Liver (tissue), 3 donors: ENCODE data around the gene PCSK1.

Source experiments
- CTCF ChIP-seq: fragments of 150-350 bp; IDR thresholded peaks from 2 replicates; pipeline ENCODE4 v1.5.1; 2017; ENCODE audit warnings: improper control_type of control experiment, low read depth, low read length; ENCODE audit not compliant: missing input control
- FOXA1 ChIP-seq: IDR thresholded peaks from 2 replicates; pipeline ENCODE4 v1.6.1; 2016; ENCODE audit warnings: antibody characterized with exemption
- JUND ChIP-seq, 2 donors: IDR thresholded peaks; 2 replicates each; pipeline ENCODE4 v1.6.1; 2016; ENCODE audit warnings: antibody characterized with exemption in 2 of 2
- MAX ChIP-seq: IDR thresholded peaks from 2 replicates; pipeline ENCODE4 v1.6.1; 2016; ENCODE audit warnings: antibody characterized with exemption
- RAD21 ChIP-seq, 2 donors: IDR thresholded peaks; 2 replicates each; pipeline ENCODE4 v1.6.1; 2016; ENCODE audit warnings: antibody characterized with exemption in 2 of 2, mild to moderate bottlenecking in 2 of 2
- SP1 ChIP-seq: IDR thresholded peaks from 2 replicates; pipeline ENCODE4 v1.6.1; 2018; ENCODE audit warnings: antibody characterized with exemption, mild to moderate bottlenecking
- YY1 ChIP-seq: IDR thresholded peaks from 2 replicates; pipeline ENCODE4 v1.6.1; 2016; ENCODE audit warnings: antibody characterized with exemption, mild to moderate bottlenecking
- donor health status: healthy.
- donor health status: healthy.

- TF ChIP-seq CTCF (no peak), SP1 (no peak), RAD21 (IDR thresholded peaks at IDR 0.05) (no peak), MAX (no peak), FOXA1 (no peak), YY1 (no peak), JUND (IDR thresholded peaks at IDR 0.05) (no peak)
Measured at GRCh38 chr5:96478983-96479382, 45.9 kb upstream of the PCSK1 start.
